ENCODE measurements around the gene KLHDC8A.
A peak's percentile ranks its signal among the peaks of the same experiment; 100 is the strongest.
"Not testable (repeated sequence)": the region's sequence is repeated elsewhere in the genome, so short reads cannot be mapped to it uniquely, and the experiment has no call there.

The KLHDC8A gene, protein sequence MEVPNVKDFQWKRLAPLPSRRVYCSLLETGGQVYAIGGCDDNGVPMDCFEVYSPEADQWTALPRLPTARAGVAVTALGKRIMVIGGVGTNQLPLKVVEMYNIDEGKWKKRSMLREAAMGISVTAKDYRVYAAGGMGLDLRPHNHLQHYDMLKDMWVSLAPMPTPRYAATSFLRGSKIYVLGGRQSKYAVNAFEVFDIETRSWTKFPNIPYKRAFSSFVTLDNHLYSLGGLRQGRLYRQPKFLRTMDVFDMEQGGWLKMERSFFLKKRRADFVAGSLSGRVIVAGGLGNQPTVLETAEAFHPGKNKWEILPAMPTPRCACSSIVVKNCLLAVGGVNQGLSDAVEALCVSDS

DNA sequence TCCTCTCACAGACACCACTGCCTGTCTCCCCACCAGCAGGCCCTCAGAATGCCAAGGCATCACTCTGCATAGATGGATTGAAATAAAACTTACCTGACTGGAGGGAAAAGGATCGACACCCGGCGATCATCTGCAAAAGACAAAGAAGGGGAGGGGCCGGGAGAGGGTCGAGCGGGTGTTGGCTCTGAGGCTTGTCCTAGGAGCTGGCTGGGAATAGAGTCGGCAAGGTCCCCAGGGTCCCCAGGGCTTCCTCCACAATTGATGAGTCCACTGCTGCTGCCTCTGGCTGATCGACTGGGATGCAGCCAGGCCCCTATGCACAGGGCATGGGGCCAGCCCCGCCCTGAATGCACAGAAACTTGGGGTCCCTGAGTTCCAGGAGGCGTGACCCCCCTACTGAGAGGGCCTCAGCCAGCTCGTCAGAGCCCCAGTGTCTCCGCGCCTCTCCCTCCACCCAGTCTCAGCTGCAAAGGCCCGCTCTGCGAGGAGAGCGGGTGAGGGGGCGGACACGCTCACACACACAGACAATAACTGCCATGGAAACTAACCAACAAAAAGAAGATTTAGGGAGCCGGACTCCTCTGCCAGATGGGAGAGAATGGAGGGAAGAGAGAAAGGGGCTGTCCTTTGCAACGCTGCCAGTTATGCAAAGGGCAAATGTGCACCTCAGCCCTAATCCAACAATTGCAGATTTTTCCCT is at the start of gene KLHDC8A:
TSS of gene KLHDC8A (minus strand) at position 483 of the 700 bp plus-strand sequence. CDS start 13,318 bp downstream, outside the sequence.
- no peak for DNase-seq

DNA sequence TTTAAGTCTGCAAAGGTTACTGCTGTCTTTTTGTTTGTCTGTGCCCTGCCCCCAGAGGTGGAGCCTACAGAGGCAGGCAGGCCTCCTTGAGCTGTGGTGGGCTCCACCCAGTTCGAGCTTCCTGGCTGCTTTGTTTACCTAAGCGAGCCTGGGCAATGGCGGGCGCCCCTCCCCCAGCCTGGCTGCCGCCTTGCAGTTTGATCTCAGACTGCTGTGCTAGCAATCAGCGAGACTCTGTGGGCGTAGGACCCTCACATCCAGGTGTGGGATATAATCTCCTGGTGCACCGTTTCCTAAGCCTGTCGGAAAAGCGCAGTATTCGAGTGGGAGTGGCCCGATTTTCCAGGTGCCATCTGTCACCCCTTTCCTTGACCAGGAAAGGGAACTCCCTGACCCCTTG is 49.5 kb upstream of the KLHDC8A start:
- DNase-seq, result not testable (repeated sequence)

DNA sequence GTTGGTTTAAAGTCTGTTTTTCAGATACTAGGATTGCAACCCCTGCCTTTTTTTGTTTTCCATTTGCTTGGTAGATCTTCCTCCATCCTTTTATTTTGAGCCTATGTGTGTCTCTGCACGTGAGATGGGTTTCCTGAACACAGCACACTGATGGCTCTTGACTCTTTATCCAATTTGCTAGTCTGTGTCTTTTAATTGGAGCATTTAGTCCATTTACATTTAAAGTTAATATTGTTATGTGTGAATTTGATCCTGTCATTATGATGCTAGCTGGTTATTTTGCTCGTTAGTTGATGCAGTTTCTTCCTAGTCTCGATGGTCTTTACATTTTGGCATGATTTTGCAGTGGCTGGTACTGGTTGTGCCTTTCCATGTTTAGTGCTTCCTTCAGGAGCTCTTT is 47.8 kb upstream of the KLHDC8A start:
- not testable (repeated sequence) for DNase-seq

GRCh38 chr1:205398586-205398985 is 41.9 kb upstream of the KLHDC8A start:
- no peak for DNase-seq

DNA sequence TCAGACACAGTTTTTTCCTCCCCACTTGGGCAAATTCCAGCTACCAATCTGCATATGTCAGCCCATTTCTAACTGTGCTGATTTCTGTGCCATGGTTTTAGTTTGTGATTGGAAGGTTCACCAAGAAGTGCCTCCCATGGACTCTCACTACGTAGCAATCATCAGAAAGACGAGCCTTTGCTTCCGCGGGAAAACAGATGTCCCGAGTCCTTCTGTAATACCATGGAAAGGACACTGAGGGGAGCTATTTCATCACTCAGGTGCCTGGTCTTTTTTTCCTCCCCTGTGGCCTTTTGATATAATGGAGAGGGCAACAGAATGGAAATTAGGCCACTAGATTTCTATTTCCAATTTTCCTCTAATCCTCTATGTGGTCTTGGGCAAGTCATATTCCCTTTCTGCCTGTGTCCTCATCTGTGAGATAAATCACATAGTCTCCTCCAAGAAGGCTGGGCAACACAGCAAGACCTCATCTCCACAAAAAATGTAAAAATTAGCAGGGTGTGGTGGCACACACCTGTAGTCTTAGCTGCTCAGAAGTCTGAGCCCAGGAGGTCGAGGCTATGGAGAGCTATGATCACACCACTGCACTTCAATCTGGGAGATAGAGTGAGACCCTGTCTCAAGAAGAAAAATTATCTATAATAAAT is 40.4 kb upstream of the KLHDC8A start:
- DNase-seq, result peak in 1 of 2 experiments; percentile 79

DNA sequence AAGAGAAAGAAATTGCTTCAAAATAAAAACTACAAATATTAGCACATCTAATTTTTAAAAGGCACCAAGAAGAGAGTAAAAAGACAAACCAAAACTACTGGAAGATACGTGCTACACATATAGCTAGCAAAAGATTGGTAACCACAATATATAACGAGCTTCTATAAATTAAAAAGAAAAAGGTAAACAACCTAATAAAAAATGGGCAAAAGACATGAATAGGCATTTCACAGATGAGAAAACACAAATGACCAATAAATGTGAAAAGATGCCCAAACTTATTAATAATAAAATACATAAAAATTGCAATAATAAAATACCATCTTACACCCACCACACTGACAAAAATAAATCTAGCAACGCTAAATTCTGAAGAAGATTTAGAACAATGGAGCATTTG is 38.9 kb upstream of the KLHDC8A start:
- DNase-seq, result no peak

DNA sequence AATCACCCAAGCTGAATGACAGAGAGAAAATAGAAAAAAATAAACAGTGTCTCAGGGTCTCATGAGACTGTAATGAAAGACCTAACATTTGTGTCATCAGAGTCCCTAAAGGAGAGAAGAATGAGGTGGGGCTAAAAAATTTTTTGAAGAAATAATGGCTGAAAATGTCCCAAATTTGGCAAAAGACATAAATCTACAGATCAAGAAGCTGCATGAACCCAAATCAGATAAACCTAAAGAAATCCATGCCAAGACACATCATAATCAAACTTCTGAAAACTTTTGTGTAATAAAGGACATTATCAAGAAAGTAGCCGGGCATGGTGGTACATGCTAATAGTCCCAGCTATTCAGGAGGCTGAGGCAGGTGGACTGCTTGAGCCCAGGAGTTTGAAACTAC is 35.9 kb upstream of the KLHDC8A start:
- DNase-seq, result no peak

- DNase-seq, result no peak
Measured at GRCh38 chr1:205391386-205391785, 34.7 kb upstream of the KLHDC8A start.

DNA sequence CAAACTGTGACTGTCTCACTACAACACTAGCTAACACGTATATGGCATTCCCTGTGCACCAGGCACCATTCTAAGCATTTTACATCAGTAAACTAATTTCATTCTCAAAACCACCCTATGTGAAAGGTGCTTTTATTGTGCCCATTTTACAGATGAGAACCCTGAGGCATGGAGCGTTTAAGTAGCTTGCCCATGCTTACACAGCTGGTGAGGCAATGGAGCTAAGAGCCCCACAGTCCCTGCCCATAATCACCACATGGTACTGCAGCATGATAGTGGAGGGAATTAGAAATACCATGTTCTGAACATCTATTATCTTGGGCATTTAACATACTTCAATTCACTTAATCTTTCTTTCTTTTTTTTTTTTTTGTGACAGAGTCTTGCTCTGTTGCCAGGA is 31.1 kb upstream of the KLHDC8A start:
- DNase-seq, result no peak

DNA sequence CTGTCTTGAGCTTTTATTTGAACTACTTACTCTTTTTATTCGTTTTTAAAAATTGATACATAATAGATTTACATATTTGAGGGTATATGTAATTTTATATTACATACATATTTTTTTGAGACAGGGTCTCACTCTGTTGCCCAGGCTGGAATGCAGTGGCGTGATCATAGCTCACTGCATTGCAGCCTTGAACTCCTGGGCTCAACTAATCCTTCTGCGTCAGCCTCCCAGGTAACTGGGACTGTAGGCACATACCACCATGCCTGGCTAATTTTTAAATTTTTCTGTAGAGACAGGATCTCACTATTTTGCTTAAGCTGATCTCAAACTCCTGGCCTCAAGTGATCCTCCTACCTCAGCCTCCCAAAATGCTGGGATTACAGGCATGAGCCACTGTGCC is 26.3 kb upstream of the KLHDC8A start:
- not testable (repeated sequence) for DNase-seq

DNA sequence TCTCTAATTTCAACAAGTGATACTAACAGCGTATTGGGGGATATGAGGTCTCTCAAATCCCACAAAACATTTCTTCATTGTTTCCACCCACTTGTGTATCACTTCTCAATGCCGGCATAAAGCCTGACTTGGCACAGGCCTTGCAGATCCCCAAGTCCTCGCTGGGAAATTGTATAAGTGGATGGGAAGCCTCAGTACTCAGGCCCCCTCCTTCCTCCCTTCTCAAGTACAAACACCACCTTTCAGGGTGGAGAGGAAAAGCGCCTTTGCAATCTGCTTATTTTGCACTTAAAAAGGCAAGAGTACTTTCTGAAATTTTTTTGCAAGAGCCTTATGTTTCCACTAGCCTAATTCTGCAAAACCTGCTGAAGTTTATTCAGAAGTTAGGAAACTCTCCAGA is 25.8 kb upstream of the KLHDC8A start:
- no peak for DNase-seq

DNA sequence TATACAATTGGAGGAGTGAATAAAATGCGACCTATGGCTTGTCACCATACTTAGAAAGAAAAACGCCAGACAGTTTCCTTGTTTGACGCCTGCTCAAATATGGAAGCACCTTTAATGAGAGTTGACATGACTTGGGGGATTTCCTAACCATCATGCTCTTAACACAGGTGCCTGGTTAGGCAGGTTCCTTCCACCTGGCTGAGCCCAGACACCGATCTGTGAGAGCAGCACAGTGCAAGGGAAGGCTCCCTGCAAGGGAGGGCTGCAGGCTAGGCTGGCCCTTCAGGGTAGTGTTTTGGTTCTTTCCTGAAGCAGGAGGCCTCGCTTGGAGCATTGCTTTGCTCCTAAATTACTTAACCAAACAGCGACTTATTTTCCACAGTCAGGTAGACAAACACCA is 24.6 kb upstream of the KLHDC8A start:
- DNase-seq, result no peak

GRCh38 chr1:205380882-205381281 is 24.2 kb upstream of the KLHDC8A start:
- no peak for DNase-seq

- DNase-seq, result no peak
Measured at GRCh38 chr1:205379056-205379455, 22.3 kb upstream of the KLHDC8A start.

DNA sequence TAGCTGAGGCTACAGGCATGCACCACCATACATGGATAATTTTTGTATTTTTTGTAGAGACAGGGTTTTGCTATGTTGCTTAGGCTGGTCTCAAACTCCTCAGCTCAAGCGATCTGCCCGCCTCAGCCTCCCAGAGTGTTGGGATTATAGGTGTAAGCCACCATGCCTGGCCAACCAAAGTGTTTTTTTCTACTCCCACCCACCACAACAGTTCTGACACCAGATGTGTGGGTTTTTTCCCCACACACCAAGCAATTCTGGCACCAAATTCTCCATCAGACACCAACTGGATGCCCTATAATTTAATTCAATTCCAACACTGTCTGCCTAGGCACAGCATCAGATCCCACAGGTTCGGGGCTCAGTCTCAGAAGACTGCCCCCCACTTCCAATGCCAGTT is 20.6 kb upstream of the KLHDC8A start:
- DNase-seq, result no peak

GRCh38 chr1:205376739-205377138 is 20.0 kb upstream of the KLHDC8A start:
- no peak for DNase-seq

DNA sequence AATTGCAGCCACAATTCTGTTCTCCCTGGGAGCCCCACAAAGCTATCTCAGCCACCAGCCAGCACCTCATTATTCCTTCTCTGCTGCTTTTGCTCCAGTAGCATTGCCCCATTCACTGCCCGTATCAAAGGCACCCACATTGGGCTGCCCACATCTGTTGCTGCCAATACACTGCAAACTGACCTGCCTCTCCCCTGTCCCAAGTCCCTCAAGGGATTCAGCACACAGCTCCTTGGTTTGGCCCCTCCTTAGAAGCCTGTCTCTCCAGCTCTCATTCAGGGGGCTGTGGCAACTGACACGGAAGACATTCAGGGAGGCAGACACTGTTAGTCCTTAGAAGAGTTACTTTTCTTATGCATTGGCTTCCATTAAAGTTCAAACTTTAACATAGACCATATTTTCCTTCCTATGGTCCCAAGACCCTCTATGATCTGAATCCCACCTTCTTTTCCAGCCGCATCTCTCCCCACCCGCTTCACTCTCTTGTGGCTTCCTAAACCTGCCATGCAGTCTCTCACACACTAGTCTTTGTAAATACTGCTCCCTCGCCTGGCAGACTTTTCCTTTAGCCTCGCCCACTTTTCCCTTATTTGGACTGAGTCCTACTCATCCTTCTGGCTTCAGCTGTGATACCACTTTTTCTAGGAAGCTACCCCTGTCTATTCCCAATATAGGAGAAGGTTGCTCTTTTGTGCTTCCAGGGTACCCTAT is 19.3 kb upstream of the KLHDC8A start:
- DNase-seq, result no peak

GRCh38 chr1:205374210-205375078 is 17.7 kb upstream of the KLHDC8A start:
- no peak for DNase-seq

DNA sequence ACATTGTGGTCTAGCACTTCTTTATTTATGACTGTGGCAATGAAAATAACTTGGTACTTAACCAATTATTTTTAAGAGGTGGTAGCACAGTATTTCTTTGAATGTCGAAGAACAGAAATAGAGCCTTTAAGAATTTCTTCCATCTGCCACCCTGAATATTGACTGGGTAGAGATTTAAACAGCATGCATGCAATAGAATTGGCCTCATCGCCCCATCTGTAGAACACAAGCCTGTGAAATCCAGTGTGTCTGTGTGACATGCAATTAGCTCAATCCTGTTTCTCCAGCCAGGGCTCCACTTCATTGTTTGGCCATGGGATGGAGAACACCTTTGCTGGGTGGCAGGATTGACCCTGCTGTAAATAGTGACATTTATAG is 17.1 kb upstream of the KLHDC8A start:
- DNase-seq, result no peak

- no peak for DNase-seq
Measured at GRCh38 chr1:205373022-205373797, 16.5 kb upstream of the KLHDC8A start.

DNA sequence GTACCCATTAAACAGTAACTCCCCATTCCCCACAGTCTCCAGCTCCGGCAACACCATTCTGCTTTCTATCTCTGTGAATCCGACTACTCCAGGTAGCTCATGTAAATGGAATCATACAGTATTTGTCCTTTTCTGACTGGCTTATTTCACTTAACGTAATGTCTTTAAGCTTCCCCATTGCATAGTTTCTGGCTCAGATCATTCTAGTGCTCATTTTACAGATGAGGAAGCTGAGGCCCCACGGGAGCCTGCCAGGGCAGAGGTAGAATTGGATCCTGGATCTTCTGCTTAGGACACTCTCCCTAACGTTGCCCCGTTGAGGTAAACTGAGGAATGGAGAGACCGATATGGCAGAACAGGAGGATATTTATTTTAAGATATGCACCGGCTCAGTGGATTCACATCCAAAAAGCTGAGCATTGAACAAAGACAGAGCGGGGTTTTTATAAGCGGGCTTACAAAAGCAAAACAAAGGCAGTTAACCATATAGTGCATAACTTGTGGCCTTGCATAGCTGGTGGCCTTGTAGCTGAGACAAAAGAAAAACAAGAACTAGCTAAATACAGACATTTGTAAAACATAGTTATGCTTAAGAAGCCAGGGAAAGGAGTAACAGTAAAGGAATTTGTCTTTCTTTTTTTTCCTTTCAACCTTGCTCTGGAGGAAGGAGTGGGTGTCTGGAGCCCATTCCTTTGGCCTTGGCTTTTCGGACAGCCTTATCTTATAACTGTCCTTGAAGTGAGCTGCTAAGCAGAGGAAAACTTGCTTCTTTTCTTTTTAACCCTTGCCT is 15.3 kb upstream of the KLHDC8A start:
- no peak for DNase-seq

Measured in cerebellar nuclear complex (tissue), 1 donor.